Renal pelvis (tissue), 4 donors: ENCODE measurements around the gene DPP10. TPM values are rescaled to one million over a fixed set of nuclear protein-coding genes. Genes with fewer than 3 reads are reported as not detected.

ENCODE experiments used
- DNase-seq: peaks from one replicate; pipeline ENCODE4 v3.0.0-alpha.2; 2013
- polyA plus RNA-seq, 3 donors: library from polyadenylated mRNA; unstranded; fragments of 120-200 nt; gene quantifications; one replicate each; pipeline ENCODE4 v1.2.1, GENCODE V29; 2013; ENCODE audit not compliant: insufficient read length in 3 of 3

The DPP10 gene
- polyA plus RNA-seq, 3 donors = 8.5 to 12.1 (median 10.2) TPM

GRCh38 chr2:114579542-114579941 is 137.1 kb downstream of the DPP10 start:
- peak; percentile 41 for DNase-seq

GRCh38 chr2:114580691-114581090 is 138.2 kb downstream of the DPP10 start:
- peak; percentile 19 for DNase-seq

GRCh38 chr2:114598329-114598728 is 155.9 kb downstream of the DPP10 start:
- DNase-seq = no peak

GRCh38 chr2:114609203-114609602 is 166.8 kb downstream of the DPP10 start:
- DNase-seq = no peak

GRCh38 chr2:114609801-114610200 is 167.4 kb downstream of the DPP10 start:
- DNase-seq = no peak

GRCh38 chr2:114610677-114611076 is 168.2 kb downstream of the DPP10 start:
- no peak for DNase-seq

GRCh38 chr2:114614592-114614991 is 172.2 kb downstream of the DPP10 start:
- DNase-seq = no peak

- no peak for DNase-seq
Observed at GRCh38 chr2:114628481-114628880, 186.0 kb downstream of the DPP10 start.

GRCh38 chr2:114631146-114631545 is 188.7 kb downstream of the DPP10 start:
- DNase-seq = no peak

GRCh38 chr2:114642166-114642770 is 199.8 kb downstream of the DPP10 start:
- no peak for DNase-seq

GRCh38 chr2:114642988-114643553 is 200.6 kb downstream of the DPP10 start:
- no peak for DNase-seq

- DNase-seq = no peak
Observed at GRCh38 chr2:114651933-114652332, 209.5 kb downstream of the DPP10 start.

- no peak for DNase-seq
Observed at GRCh38 chr2:114659880-114660279, 217.4 kb downstream of the DPP10 start.

- DNase-seq = peak; percentile 24
Observed at GRCh38 chr2:114661971-114662939, 219.8 kb downstream of the DPP10 start.

GRCh38 chr2:114668415-114668814 is 226.0 kb downstream of the DPP10 start:
- no peak for DNase-seq

- DNase-seq = no peak
Observed at GRCh38 chr2:114683251-114683650, 240.8 kb downstream of the DPP10 start.

- no peak for DNase-seq
Observed at GRCh38 chr2:114684403-114684802, 242.0 kb downstream of the DPP10 start.

GRCh38 chr2:114685102-114685501 is 242.7 kb downstream of the DPP10 start:
- no peak for DNase-seq

GRCh38 chr2:114688241-114688640 is 245.8 kb downstream of the DPP10 start:
- DNase-seq = no peak

- no peak for DNase-seq
Observed at GRCh38 chr2:114698520-114698919, 256.1 kb downstream of the DPP10 start.

GRCh38 chr2:114699423-114699944 is 257.0 kb downstream of the DPP10 start:
- no peak for DNase-seq

- DNase-seq = no peak
Observed at GRCh38 chr2:114700440-114700839, 258.0 kb downstream of the DPP10 start.
